ENCODE data around the gene EXTL1.

EXTL1 gene

DNA sequence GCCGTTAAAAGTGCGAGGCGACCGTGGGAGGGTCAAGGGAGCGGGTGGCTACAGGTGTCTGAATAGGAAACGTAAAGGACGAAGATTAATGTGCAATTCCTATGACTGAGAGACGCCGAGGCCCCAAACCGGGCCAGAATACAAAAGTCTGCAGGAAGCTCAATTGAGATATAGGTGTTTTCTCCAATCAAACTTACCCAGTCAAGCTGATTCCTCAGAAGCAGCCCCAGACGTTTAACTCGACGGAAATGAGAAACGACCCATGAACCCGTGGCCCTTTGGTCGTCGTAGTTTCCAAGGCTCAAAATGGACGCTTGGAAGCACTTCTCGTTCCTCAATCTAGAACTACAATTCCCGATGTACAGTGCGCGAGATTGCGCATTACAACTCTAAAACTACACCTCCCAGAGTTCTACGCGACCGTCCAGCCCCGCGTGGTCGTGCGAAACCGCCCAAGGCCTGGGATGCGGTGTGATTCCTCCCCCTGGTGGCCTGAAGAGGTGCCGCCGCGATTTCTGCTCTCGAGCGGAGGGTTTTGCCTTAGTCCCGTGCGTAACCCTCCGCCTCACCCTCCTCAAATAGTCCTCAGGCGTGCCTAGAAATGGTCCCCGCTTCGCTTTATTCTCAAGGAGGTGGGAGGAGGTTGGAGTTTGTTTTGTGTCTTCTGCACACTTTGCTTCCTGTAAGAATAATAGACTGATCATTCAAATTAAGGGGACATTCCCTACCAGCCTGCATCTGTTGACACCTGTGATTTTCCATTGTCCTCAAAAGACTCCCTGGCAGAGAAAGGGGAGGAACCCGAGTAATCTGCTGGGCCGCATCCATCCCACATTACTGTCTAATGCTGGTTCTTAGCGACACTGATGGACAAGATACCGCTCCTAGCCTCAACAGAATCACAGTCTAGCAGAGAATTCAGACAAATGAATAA is 23.5 kb upstream of the EXTL1 start, which contains the start of gene PAFAH2:
Gene PAFAH2 (minus strand): TSS at position 236 of the 934 bp plus-strand sequence. CDS start 7,247 bp downstream, outside the sequence.
- DNase-seq (ENCODE audit: low read depth): peak; percentile 95
- TF ChIP-seq, protein P1, sequence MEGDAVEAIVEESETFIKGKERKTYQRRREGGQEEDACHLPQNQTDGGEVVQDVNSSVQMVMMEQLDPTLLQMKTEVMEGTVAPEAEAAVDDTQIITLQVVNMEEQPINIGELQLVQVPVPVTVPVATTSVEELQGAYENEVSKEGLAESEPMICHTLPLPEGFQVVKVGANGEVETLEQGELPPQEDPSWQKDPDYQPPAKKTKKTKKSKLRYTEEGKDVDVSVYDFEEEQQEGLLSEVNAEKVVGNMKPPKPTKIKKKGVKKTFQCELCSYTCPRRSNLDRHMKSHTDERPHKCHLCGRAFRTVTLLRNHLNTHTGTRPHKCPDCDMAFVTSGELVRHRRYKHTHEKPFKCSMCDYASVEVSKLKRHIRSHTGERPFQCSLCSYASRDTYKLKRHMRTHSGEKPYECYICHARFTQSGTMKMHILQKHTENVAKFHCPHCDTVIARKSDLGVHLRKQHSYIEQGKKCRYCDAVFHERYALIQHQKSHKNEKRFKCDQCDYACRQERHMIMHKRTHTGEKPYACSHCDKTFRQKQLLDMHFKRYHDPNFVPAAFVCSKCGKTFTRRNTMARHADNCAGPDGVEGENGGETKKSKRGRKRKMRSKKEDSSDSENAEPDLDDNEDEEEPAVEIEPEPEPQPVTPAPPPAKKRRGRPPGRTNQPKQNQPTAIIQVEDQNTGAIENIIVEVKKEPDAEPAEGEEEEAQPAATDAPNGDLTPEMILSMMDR (IDR thresholded peaks at IDR 0.05; ENCODE audit: control insufficient read depth, extremely low read depth, insufficient read depth): peak; percentile 82
- peak within 1 kb of the TSS; percentile 69 for H3K4me3 ChIP-seq (ENCODE audit: low read depth, low read length)

DNA sequence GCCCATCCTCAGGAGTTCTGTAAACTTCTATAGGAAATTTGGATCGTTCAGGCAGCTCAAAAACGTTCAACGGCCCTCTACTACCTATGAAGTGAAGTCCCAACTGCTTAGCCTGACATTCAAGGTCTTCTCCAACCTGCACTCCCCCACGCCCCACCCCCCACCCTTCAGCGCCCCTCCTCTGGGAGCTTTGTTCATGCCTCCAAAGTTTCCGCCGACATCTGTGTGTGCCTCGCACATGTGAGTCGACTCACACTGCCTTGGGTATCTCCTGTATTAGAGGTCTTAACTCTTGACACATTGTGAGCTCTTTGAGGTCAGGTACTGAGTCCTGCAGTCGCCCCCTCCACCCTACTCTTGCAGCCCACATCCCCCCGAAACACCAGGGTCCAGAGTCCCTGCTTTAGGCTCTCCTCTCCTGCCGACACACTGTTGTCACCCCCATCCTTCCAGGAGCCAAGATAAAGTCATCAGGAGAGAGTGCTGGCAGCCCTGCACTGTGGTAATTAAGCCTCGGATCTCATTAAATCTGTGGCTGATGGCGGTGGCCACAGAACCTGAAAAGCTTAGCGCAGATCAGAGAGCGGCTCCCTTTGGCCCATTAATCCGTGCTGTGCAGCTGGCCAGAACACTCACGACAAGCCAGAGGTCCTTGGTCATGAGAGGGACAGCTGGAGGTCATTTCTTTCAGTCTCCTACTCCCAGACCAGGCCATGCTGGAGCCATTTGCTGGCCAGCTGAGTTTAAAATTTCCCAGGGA is 22.4 kb upstream of the EXTL1 start:
- TF ChIP-seq, protein P1 (IDR thresholded peaks at IDR 0.05; ENCODE audit: control insufficient read depth, extremely low read depth, insufficient read depth): no peak
- no peak for DNase-seq (ENCODE audit: low read depth)
- H3K4me3 ChIP-seq (ENCODE audit: low read depth, low read length): no peak overlapping the region

DNA sequence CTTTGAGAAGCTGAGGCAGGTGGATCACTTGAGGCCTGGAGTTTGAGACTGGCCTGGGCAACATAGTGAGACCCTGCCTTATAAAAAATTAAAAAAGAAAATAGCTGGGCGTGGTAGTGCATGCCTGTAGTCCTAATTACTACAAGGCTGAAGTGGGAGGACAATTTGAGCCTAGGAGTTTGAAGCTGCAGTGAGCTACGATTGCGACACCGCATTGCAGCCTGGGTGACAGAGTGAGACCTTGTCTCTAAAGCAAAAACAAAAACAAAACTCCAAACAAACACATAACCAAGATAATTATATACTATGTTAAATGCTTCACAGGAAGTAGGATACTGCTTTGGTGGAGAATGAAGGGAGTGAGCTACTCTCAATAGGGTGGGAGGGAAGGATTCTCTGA is 18.3 kb upstream of the EXTL1 start:
- H3K4me3 ChIP-seq (ENCODE audit: low read depth, low read length): no peak overlapping the region
- DNase-seq (ENCODE audit: low read depth): no peak
- TF ChIP-seq, protein P1 (IDR thresholded peaks at IDR 0.05; ENCODE audit: control insufficient read depth, extremely low read depth, insufficient read depth): no peak

DNA sequence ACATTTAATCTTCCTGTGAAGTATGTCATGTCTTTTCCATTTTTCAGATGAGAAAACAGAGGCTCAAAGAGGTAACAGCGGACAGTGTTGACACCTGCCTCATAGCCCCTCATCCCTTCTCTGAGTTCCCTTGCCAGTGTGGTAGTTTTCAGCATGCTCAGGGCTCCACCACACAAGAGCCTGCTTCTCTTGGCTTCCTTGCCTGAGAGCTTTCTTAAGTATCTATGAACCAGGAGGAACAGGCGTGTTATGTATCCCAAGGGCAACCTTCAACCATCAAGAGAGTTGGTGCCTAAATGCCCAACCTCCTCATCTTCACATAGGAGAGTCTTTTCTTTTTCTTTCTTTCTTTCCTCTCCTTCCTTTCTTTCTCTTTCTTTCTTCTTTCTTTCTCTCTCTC is 17.8 kb upstream of the EXTL1 start:
- TF ChIP-seq, protein P1 (IDR thresholded peaks at IDR 0.05; ENCODE audit: control insufficient read depth, extremely low read depth, insufficient read depth): no peak
- no peak for DNase-seq (ENCODE audit: low read depth)
- H3K4me3 ChIP-seq (ENCODE audit: low read depth, low read length): no peak overlapping the region

DNA sequence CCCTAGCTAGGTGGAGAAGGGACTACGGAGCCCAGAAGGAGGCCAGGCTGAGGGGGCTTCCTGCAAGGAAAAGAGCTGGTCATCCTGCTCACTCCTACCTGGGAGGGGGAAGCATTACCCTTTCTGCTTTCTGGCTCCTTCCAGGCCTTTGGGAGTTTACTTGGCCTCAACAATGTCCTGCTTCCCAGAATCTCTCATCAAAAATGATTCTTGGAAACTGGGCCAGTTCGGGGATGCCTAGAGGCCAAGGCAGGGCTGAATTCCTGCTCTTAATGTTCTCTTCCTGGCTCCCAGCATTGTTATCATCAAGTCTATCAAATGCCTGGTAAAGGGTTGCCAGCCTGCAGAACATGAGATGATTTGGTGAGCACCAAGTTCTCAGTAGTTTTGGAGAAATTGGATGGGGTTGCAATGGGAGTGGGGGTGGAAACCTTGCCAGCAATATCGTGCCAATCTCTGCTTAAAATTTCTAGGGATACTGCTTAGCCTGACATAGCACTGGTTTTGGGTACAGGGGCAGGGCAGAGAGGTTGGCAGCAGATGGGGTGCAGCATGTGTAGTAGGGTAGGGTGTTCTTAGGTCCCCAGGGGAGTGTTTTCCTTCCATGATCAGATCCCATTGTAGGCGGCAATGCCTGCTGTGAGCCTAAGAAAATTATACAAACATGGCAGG is 16.0 kb upstream of the EXTL1 start:
- H3K4me3 ChIP-seq (ENCODE audit: low read depth, low read length): no peak overlapping the region
- TF ChIP-seq, protein P1 (IDR thresholded peaks at IDR 0.05; ENCODE audit: control insufficient read depth, extremely low read depth, insufficient read depth): no peak
- no peak for DNase-seq (ENCODE audit: low read depth)

DNA sequence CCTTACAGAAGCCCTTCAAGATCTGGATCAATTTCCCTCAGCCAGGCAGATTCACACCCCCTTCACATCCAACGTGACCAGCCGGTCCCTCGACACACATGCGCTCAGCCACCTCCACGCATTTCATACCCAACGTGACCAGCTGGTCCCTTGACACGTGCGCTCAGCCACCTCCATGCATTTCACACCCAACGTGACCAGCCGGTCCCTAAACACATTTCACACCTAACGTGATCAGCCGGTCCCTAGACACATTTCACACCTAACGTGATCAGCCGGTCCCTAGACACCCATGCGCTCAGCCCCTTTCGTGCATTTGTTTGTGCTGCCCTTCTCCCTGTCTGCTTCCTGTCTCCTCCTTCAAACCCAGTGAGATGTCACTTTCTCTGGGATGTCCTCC is 14.9 kb upstream of the EXTL1 start:
- TF ChIP-seq, protein P1 (IDR thresholded peaks at IDR 0.05; ENCODE audit: control insufficient read depth, extremely low read depth, insufficient read depth): no peak
- H3K4me3 ChIP-seq (ENCODE audit: low read depth, low read length): no peak overlapping the region
- no peak for DNase-seq (ENCODE audit: low read depth)

All from LNCaP clone FGC (cell line).